Cortex of kidney (tissue), 1 donor: ENCODE measurements around the gene SRGAP1.

Experiments used
- DNase-seq: peaks from one replicate; lab custom pipeline; 2025; lab: John Stamatoyannopoulos, UW

Gene SRGAP1

GRCh38 chr12:63937378-63938316, 93.1 kb downstream of the SRGAP1 start:
- no peak for DNase-seq

DNA sequence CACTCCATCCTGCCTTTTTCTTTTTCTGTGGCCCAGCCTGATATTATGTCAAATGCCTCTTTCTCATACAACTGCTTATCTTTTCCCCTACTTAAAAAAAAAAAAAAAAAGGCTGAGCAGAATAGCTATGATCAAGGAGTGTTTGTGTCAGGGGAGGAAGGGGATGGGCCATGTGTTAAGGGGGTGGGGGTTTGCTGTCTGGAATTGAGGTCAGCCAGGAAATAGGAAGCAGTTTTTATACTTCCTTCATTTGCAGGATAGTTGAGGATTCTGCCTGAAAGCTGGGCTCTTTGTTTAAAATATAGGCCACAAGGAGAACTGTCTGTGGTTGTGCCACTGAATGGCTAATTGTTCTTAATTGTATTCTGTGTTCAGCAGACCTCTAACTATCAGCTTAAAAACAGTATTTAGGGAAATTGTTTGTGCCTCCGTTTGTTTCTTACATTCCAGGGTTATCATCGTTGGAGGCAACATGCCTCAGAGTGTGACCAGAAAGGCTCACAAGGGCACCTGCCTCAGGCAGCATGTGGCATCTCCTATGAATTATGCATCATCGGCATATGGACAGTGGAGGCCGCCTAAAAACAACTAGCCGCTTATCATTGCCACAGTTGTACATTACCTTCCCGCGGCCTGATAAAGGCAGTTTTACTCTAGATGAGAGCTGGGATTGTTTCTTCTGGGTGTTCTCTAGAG, 96.0 kb downstream of the SRGAP1 start:
- no peak for DNase-seq

DNA sequence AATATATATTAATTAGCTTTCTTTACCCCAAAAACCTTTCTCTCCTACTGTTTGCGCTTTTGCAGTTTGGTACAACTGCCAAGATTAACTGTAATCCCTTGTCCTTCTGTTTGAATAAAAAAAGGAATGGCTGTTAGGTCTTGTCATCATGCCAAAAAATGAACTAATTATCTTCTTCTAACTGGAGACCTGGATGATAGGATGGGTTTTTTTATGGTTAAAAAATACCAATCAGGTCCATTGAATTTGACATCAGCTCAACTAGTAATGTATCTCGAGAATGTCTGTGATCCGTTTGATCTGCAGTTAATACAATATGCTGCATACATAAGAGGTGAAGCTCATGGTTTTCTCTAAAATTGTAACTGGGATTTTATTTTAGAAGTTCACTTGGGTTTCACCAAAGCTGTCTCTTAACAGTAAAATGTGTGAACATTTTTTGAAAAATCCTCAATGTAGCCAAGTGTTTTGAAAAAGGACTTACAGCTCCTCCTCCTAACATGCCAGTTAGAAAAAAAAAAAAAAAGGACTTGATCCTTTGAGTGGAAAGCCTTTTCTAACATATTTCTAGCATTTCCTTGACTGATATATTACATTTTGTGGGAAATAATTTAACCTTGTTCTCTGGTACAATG, 96.8 kb downstream of the SRGAP1 start:
- no peak for DNase-seq

DNA sequence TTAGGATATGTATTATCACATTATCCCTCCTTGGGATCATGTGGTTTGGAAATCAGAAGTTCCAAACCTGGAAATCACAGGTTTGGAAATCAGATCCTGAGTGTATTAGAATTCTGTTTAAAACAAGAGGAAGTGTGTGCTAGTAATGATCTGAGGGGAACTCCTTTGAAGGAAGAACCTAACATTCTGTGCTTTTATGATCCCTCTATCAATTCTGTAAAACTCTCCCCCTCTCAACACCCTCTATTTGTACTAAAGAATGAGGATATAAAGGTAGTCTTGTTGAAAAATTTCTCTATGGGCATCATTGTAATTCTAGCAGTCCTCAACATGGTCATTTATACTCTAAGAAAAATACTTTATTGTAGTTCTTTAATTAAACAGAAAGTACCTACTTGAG, 97.4 kb downstream of the SRGAP1 start:
- no peak for DNase-seq

DNA sequence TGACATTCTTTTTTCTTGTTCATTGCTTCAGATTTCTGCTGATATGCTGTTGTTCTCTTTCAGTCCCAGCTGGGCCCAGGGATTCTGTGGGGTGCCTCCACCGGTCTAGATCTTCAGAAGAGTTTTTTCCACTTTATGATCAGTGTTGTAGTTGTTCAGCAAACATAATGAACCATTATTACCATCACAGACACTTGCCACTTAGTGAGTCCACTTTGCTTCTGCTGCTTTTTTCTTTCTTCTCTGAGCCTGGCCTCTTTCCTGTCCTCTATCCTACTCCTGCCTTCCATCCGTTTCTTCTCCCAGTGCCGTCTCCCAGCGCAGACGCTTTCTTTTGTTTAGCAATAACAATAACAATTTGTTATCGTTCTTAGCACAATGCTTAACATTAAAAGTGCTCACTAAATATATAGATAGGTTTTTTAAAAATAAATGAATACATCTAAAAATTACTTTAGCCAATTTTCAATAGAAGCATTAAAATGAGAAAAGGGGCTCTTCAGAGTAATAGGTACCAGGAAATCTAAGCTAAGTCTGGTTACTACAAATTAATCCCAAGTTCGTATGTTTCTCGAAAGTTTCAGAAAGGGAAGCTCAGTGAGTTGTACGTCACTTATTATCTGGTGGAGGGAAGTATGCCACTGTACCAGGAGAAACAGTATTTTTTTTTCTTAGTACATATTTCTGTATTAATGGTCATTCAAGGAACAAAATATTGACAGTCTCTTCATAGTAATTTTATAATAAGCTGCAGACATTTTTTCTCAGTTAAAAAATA, 98.2 kb downstream of the SRGAP1 start:
- DNase-seq: no peak

DNA sequence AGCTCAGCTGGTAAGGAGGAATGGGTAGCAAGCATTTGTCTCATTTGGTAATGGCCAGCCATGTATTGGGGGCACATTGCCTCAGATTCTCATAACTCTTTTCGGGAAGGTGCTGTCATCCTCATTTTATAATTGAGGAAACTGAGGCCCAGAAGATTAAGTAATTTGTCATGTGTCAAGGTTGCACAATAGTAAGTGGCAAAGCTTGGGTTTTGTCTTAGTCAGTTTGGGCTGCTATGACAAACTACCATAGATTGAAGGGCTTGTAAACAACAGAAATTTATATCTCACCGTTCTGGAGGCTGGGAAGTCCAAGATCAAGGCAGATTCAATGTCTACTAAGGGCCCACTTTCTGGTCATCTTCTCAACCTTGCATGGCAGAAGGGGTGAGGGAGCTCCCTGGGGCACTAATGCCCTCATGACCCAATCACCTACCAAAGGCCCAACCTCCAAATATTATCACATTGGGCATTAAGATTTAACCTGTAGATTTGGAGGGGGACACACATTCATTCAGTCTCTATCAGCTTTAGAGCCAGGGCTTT, 99.6 kb downstream of the SRGAP1 start:
- DNase-seq: no peak

GRCh38 chr12:63944586-63945228, 100.2 kb downstream of the SRGAP1 start:
- no peak for DNase-seq

GRCh38 chr12:63945777-63946176, 101.3 kb downstream of the SRGAP1 start:
- no peak for DNase-seq

DNA sequence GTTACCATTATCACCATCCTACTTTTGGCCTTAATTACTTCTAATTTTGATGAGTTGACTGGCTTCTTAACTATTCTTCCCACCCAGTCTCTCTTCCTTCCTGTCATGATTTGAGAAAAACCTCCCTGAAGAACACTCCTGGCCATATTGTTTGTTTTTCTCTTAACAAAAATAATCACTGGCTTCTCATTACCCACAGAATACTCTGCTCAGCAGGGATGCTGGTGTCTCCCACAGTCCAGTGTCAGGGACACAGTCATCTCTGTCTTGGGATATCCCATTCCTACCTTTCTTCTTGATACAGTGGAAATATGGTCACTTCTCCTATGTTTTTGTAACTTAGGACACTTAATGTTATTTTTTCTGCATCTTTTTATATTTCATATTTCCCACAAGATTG, 103.7 kb downstream of the SRGAP1 start:
- no peak for DNase-seq

DNA sequence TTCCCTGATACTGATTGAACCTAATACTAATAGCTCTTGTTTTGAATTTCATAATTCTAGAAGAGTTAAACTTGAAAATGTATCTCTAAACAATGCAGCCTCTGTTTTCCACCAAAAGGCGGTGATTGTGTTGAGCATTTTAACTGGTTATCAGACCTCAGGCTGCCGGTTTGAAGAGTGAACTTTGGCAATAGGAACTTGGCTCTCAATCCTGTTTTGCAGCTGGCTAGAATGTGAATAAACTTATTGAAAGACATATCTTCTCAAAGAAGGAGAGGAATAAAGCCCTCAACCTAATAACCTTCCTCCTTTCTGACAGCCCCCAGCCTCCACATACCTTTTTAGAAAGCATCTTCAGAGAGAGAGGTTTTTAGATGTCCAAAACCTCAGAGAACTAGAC, 105.4 kb downstream of the SRGAP1 start:
- DNase-seq: no peak

DNA sequence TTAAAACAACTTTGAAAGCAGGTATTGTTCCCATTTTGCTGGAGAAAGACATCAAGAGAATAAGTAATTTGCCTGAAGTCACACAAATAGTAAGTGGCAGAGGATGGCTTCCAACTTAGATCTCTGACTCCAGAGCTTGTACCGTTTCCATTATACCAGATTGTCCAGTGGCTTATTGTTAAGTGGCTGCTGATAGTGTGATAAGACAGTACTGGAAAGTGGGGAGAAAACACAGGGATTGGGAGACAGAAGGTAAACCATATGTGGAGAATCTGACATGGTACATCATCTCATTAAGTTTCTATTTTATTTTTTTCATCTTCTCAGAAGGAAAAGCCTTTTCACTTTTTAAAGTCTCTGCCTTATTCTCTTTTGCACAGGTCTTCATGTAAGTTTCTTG, 108.5 kb downstream of the SRGAP1 start:
- no peak for DNase-seq

DNA sequence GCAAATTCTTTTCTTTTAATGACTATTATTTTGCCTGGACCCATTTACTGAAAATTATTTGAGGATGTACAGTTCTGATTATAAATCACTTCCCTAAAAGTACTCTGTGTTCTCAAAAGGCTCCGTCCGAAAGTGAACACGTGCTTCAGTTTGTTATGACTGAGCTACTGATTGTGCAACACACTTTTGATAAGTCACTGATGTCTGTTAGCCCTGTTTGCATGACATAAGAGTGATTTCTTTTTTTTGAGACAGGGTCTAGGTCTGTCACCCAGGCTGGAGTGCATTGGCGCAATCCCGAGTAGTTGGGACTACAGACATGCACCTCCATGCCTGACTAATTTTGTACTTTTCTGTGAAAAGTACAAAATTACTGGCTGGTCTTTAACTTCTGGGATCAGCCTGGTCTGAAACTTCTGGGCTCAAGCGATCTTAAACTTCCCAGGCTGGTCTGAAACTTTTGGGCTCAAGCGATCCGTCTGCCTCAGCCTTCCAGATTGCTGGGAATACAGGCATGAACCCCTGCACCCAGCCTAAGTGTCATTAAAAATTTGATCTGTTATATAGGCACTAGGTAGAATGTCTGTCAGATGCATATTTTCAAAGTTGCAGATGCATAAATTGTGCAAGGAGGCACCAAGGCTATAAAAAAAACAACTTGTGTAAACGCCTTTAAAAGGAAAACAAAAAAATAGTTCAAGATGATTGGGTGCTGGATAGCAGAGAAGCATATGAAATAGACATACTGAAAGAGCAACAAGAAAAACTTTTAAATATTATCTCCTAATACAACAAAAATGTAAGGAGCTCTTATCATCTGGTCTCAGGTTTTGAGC, 111.5 kb downstream of the SRGAP1 start:
- DNase-seq: no peak

DNA sequence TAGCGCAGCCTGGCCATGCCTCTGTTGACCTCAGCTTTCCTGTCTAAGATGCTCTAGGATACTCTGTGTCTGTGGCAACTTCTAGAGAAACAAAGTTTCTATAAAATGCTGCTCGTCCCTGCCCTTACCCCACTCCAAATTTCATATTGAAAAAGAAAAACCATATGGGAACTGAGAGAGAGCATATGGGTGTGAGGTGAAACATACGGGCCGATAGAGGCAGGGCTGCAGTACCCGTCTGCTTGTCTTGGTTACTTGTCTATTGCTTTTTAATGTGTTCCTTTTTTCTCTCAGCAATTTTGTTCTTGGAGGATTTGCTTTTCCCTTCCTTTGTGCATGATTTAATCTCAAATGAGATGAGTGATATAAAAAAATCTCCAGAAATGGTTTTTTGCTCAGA, 113.0 kb downstream of the SRGAP1 start:
- DNase-seq: no peak

GRCh38 chr12:63958876-63959580, 114.5 kb downstream of the SRGAP1 start:
- no peak for DNase-seq

- no peak for DNase-seq
These were observed 116.5 kb downstream of the SRGAP1 start for GRCh38 chr12:63961048-63961447.

GRCh38 chr12:63961543-63961942, 117.0 kb downstream of the SRGAP1 start:
- DNase-seq: no peak

DNA sequence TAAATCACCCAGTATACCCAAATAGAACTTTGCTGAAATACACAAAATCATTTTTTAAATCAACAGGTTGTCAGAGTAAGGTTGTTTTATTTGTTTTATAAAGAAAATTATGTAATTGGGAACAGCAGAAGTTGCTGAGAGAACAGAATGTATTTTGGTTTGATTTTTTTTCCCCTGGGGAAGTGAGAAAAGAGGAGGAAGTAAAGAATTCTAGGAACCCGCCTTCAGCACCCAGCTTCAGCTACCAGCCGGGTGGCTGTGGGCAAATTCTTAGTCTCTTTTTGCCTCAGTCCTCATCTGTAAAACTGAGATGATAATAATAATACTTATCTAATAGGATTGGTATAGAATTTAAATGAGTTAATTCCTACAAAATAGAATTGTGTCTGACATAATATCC, 119.4 kb downstream of the SRGAP1 start:
- DNase-seq: no peak

- no peak for DNase-seq
These were observed 119.8 kb downstream of the SRGAP1 start for GRCh38 chr12:63964301-63964700.

DNA sequence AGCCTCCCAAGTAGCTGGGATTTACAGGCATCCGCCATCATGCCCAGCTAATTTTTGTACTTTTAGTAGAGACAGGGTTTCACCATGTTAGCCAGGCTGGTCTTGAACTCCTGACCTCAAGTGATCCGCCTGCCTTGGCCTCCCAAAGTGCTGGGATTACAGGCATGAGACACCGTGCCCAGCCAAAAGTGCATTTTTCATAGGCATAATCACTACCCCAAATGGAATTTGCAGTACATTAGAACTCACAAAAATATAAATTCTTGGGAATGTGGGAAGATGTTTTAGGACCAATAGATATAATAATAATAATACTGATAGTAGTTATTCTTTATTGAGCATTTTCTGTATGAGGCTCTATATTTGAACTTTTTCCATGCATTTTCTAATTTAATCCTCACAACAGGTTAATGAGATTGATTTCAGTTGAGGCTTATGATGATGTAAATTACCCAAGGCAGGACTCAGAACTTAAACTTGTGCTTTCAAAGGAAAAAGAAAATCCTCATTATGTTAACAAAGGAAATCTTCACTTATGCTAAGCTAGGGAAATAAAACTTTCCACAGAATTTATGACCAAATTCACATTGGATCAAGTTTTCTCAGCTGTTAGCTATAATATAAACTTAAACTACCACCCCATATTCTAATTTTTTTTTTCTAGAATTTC, 121.6 kb downstream of the SRGAP1 start:
- no peak for DNase-seq
